ENCODE data around the gene TMPO. TPM values are rescaled to one million over a fixed set of nuclear protein-coding genes. Genes with fewer than 3 reads are reported as not detected.

The TMPO gene
- total and polyA plus RNA-seq, 4 donors, result 10.9 to 175 (median 43.9) TPM

DNA sequence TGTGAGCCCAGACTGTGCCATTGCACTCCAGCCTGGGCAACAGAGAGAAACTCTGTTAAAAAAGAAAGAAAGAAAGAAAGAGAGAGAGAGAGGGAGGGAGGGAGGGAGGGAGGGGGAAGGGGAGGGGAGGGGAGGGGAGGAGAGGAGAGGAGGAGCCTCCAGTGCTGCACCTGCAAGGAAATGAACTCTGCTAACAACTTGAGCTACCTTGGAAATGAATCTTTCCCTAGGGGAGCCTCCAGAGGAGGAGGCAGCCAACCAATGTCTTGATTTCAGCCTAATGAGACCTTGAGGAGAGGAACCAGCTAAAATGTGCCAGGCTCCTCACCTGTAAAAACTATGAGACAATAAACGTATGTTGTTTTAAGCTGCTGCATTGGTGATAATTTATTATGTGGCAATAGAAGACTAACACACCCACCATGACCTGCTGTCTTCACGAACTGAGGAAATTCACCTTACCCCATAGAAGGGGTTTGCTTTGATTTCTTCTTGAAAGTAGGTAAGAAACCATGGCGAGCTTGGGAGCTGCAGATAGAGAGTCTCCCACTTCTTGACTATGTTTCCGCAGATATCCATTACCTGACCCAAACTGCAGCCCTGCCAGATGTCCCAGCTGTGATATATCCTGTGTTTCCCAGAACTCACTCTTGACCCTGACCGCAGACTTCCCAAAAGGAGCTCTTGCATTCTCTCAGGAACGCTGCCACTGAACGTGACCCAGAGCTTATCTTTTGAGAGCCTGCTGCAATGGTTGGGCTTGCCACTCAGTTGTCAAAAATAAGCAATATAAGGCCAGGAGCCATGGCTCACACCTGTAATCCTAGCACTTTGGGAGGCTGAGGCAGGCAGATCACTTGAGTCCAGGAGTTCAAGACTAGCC lies 31.5 kb upstream of the TMPO start:
- Histone ChIP-seq H3K27me3 (ENCODE audit: control insufficient read depth in 4 of 4, insufficient read depth in 4 of 4, low read length in 3 of 4) (no peaks in the 10 kb centered on the region), H3K4me3 (ENCODE audit: low read depth in 1 of 3, low read length in 3 of 3) (no peak overlapping the region), H3K4me1 (ENCODE audit: control insufficient read depth in 4 of 4, insufficient read depth in 4 of 4, low read length in 3 of 4) (peaks cover 0 to 3% (median 0%) of the 10 kb centered on the region in 4 donors), H3K27ac (ENCODE audit: low read depth in 1 of 2, low read length in 2 of 2) (no peak overlapping the region), H3K9ac (ENCODE audit: low read depth in 1 of 2, low read length in 2 of 2) (no peak overlapping the region), H3K36me3 (ENCODE audit: control insufficient read depth in 4 of 4, insufficient read depth in 3 of 4, low read depth in 1 of 4, low read length in 3 of 4) (no peaks in the 10 kb centered on the region), H3K9me3 (ENCODE audit: control insufficient read depth in 4 of 4, low read length in 3 of 4) (peaks cover 0 to 3% (median 0%) of the 10 kb centered on the region in 4 donors)
- no peak for DNase-seq (ENCODE audit: low spot score)
- WGBS, result 81% methylated on average over 7 of the region's 7 CpGs
- TF ChIP-seq, protein P1, sequence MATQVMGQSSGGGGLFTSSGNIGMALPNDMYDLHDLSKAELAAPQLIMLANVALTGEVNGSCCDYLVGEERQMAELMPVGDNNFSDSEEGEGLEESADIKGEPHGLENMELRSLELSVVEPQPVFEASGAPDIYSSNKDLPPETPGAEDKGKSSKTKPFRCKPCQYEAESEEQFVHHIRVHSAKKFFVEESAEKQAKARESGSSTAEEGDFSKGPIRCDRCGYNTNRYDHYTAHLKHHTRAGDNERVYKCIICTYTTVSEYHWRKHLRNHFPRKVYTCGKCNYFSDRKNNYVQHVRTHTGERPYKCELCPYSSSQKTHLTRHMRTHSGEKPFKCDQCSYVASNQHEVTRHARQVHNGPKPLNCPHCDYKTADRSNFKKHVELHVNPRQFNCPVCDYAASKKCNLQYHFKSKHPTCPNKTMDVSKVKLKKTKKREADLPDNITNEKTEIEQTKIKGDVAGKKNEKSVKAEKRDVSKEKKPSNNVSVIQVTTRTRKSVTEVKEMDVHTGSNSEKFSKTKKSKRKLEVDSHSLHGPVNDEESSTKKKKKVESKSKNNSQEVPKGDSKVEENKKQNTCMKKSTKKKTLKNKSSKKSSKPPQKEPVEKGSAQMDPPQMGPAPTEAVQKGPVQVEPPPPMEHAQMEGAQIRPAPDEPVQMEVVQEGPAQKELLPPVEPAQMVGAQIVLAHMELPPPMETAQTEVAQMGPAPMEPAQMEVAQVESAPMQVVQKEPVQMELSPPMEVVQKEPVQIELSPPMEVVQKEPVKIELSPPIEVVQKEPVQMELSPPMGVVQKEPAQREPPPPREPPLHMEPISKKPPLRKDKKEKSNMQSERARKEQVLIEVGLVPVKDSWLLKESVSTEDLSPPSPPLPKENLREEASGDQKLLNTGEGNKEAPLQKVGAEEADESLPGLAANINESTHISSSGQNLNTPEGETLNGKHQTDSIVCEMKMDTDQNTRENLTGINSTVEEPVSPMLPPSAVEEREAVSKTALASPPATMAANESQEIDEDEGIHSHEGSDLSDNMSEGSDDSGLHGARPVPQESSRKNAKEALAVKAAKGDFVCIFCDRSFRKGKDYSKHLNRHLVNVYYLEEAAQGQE (IDR thresholded peaks at IDR 0.05), result no peak
- TF ChIP-seq, protein P2, sequence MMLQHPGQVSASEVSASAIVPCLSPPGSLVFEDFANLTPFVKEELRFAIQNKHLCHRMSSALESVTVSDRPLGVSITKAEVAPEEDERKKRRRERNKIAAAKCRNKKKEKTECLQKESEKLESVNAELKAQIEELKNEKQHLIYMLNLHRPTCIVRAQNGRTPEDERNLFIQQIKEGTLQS (IDR thresholded peaks at IDR 0.05), result no peak
- TF ChIP-seq FOXA1 (IDR thresholded peaks at IDR 0.05) (no peak), JUND (IDR thresholded peaks at IDR 0.05) (no peak), FOXA2 (IDR thresholded peaks at IDR 0.05) (no peak), HNF4A (conservative IDR thresholded peaks at IDR 0.05) (no peak), GABPA (IDR thresholded peaks at IDR 0.05 in 1 of 2, conservative IDR thresholded peaks at IDR 0.05 in 1 of 2) (no peak), SP1 (IDR thresholded peaks at IDR 0.05) (no peak), RAD21 (IDR thresholded peaks at IDR 0.05) (no peak), RXRA (IDR thresholded peaks at IDR 0.05) (no peak), TAF1 (conservative IDR thresholded peaks at IDR 0.05) (no peak), EGR1 (IDR thresholded peaks at IDR 0.05; ENCODE audit: low read depth in 2 of 2) (no peak), NR2F2 (IDR thresholded peaks at IDR 0.05) (no peak), HNF4G (IDR thresholded peaks at IDR 0.05) (no peak), YY1 (IDR thresholded peaks at IDR 0.05) (no peak)
- TF ChIP-seq, protein P3, sequence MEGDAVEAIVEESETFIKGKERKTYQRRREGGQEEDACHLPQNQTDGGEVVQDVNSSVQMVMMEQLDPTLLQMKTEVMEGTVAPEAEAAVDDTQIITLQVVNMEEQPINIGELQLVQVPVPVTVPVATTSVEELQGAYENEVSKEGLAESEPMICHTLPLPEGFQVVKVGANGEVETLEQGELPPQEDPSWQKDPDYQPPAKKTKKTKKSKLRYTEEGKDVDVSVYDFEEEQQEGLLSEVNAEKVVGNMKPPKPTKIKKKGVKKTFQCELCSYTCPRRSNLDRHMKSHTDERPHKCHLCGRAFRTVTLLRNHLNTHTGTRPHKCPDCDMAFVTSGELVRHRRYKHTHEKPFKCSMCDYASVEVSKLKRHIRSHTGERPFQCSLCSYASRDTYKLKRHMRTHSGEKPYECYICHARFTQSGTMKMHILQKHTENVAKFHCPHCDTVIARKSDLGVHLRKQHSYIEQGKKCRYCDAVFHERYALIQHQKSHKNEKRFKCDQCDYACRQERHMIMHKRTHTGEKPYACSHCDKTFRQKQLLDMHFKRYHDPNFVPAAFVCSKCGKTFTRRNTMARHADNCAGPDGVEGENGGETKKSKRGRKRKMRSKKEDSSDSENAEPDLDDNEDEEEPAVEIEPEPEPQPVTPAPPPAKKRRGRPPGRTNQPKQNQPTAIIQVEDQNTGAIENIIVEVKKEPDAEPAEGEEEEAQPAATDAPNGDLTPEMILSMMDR (IDR thresholded peaks at IDR 0.05; ENCODE audit: low read depth, low read length, missing input control), result no peak
- TF ChIP-seq, protein P4, sequence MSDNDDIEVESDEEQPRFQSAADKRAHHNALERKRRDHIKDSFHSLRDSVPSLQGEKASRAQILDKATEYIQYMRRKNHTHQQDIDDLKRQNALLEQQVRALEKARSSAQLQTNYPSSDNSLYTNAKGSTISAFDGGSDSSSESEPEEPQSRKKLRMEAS (IDR thresholded peaks at IDR 0.05), result no peak
- TF ChIP-seq, protein P5, sequence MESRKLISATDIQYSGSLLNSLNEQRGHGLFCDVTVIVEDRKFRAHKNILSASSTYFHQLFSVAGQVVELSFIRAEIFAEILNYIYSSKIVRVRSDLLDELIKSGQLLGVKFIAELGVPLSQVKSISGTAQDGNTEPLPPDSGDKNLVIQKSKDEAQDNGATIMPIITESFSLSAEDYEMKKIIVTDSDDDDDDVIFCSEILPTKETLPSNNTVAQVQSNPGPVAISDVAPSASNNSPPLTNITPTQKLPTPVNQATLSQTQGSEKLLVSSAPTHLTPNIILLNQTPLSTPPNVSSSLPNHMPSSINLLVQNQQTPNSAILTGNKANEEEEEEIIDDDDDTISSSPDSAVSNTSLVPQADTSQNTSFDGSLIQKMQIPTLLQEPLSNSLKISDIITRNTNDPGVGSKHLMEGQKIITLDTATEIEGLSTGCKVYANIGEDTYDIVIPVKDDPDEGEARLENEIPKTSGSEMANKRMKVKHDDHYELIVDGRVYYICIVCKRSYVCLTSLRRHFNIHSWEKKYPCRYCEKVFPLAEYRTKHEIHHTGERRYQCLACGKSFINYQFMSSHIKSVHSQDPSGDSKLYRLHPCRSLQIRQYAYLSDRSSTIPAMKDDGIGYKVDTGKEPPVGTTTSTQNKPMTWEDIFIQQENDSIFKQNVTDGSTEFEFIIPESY (IDR thresholded peaks at IDR 0.05), result no peak
